ENCODE measurements around the gene LSM12. TPM values are rescaled to one million over a fixed set of nuclear protein-coding genes. Genes with fewer than 3 reads are reported as not detected.
"Not testable (repeated sequence)": the region's sequence is repeated elsewhere in the genome, so short reads cannot be mapped to it uniquely, and the experiment has no call there.

Gene LSM12
- total RNA-seq, 1 donor from 2014 or later: 21.8 TPM

DNA sequence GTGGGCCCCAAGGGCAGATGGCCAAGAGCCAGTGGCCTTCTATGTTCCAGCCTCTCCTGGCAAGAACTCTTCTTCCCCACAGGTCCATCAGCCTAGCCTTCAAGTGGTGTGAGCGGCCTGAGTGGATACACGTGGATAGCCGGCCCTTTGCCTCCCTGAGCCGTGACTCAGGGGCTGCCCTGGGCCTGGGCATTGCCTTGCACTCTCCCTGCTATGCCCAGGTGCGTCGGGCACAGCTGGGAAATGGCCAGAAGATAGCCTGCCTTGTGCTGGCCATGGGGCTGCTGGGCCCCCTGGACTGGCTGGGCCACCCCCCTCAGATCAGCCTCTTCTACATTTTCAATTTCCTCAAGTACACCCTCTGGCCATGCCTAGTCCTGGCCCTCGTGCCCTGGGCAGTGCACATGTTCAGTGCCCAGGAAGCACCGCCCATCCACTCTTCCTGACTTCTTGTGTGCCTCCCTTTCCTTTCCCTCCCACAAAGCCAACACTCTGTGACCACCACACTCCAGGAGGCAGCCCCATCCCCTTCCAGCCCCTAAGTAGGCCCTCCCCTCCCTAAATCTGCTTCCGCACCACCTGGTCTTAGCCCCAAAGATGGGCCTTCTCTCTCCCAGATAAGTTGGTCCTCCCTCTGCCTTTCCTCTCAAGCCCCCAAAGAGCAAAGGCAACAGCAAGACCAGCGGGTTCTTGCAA is 9.3 kb upstream of the LSM12 start:
- DNase-seq: no peak

GRCh38 chr17:44074911-44075285 is 8.4 kb upstream of the LSM12 start:
- no peak for DNase-seq

GRCh38 chr17:44074231-44074910 is 7.9 kb upstream of the LSM12 start:
- no peak for DNase-seq

DNA sequence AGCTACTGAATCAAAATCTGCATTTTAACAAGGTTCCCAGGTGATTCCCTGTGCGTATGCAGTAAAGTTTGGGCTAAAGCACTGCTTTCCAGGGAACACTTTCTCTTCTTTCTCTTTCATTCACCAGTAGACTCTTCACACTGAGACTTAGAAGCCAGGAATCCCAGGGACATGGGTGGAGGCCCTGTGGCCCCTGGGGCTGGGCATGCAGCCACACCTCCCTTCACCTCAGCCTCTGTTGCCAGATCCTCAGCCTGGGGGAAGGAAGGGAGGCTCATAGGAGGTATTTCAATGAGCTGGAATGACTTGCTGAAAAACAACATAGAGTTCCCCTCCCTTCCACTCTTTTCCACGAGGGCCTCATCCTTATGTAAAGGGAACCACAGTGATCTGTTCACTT is 5.3 kb upstream of the LSM12 start:
- DNase-seq: peak; percentile 16

- DNase-seq: no peak
Measured at GRCh38 chr17:44071198-44071520, 4.7 kb upstream of the LSM12 start.

GRCh38 chr17:44070455-44071197 is 4.2 kb upstream of the LSM12 start, which contains the start of gene G6PC3:
Gene G6PC3, plus strand, starts transcription at chr17:44070735. Its CDS starts 231 bp downstream, at chr17:44070966.
- DNase-seq: peak; percentile 99

- DNase-seq: no peak
Measured at GRCh38 chr17:44069974-44070454, 3.5 kb upstream of the LSM12 start.

DNA sequence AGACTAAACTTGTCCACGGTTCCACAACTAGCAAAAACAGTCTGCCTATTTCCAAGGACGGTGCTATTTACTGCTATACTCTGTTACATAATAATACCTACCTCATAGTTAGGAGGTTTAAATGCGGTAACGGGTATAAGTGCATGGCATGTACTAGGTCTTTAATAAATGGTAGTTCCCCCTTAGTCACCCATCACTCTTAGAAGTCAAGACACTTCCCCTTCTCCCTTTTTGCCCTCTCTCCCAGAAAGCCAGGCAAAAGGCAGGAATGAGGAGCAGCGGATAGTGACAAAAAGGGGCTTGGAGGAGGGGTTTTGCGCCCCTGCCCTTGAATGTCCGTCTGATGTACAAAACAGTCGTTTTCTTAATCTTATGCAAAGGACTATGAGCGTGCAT is 1.1 kb upstream of the LSM12 start:
- DNase-seq: no peak

- peak; percentile 32 for DNase-seq
Measured at GRCh38 chr17:44065668-44066203, 735 bp downstream of the LSM12 start.

GRCh38 chr17:44063704-44064639 is 2.5 kb downstream of the LSM12 start:
- DNase-seq: no peak

- no peak for DNase-seq
Measured at GRCh38 chr17:44062871-44063270, 3.6 kb downstream of the LSM12 start.

GRCh38 chr17:44061446-44061845 is 5.0 kb downstream of the LSM12 start:
- DNase-seq: no peak

DNA sequence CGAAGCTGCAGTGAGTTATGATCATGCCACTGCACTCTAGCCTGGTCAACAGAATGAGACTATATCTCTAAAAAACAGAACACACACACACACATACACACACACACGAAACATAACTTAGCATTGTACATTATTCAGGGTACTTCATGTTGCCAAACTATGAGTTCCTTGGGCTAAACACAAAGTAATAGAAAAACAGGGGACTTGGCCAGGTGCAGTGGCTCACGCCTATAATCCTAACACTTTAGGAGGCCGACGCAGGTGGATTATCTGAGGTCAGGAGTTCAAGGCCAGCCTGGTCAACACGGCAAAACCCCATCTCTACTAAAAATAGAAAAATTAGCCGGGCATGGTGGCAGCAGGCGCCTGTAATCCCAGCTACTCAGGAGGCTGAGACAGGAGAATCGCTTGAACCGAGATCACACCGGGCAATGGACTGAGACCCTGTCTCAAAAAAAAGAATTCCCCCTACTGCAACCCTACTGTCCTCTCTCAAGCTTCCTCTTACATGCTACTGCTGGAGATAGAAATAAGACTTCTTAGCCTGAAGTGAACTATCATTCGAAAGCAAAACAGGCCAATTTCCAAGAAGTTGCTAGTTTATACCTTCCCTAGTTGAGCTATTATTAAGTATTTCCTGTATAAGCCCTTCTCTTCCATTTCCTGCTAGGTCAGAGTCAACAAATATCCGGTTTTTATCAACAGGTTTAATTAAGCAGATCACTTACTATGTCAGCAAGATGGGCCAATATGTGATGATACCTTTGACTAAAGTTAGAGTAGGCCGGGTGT is 7.2 kb downstream of the LSM12 start:
- DNase-seq: no peak

- no peak for DNase-seq
Measured at GRCh38 chr17:44053125-44053872, 13.2 kb downstream of the LSM12 start.

GRCh38 chr17:44049294-44050060 is 17.0 kb downstream of the LSM12 start:
- no peak for DNase-seq

DNA sequence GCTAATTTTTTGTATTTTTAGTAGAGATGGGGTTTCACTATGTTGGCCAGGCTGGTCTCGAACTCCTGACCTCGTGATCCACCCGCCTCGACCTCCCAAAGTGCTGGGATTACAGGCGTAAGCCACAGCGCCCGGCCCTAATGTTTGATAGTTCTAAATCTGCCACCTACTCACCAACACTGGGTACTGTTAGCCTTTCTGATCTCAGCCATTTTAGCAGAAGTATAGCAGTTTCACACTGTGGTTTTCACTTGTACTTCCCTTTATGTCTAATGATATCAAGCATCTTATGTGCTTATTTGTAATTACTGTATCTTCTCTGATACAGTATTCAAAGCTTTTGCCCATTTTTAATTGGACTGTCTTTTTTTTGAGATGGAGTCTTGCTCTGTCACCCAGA is 19.6 kb downstream of the LSM12 start:
- not testable (repeated sequence) for DNase-seq

- no peak for DNase-seq
Measured at GRCh38 chr17:44045486-44045885, 21.0 kb downstream of the LSM12 start.

DNA sequence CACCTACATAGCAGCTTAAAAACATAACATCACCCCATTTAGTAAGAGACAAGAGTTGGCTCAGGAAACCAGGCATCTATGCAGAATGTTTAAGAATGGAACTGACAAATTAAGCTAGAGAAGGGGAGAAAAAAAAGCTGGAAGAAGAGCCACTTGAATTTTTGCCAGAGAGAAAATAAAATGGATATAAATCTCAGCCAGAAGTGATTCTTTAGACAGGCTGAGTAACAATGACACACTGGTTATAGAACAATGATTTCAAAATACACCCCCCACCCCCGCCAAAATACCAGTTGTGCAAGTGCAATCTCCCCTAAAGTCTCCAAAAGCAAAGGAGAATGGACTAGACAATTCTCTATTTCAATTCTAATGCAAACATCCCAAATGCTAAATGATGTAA is 22.4 kb downstream of the LSM12 start:
- DNase-seq: peak; percentile 27

DNA sequence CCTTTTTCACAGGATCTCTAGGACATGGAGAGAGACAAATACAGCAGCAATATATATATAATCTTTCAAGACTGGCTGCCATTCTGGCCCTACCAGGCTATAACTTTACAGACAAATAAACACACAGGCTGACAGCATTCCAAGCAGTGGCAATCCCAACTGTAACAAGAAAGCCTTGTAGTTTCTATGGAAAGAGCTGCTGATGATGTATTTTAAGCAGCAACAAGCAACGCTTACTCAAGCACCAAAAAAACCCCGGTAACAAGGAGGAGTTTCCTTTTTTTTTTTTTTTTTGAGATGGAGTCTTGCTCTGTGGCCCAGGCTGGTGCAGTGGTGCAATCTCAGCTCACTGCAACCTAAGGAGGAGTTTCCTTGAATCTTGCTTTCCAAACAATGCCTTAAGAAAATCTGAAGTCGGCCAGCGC is 23.2 kb downstream of the LSM12 start:
- no peak for DNase-seq
